Central memory CD8-positive, alpha-beta T cell (primary cell): Measurements from ENCODE around the gene ASAH2B.
"Not testable (repeated sequence)": the region's sequence is repeated elsewhere in the genome, so short reads cannot be mapped to it uniquely, and the experiment has no call there.

Experiments used
- ATAC-seq: fragments of 150-1000 bp; cut with Tn5 transposase; replicated peaks from 2 replicates; pipeline ENCODE4 v1.10.0; 2022; ENCODE audit warnings: mild to moderate bottlenecking, moderate FRiP score, moderate number of reproducible peaks; ENCODE audit not compliant: poor library complexity, severe bottlenecking; ENCODE audit errors: extremely low read depth
- DNase-seq, 2 donors: peaks; one replicate each; pipeline ENCODE4 v3.0.0; 2021; ENCODE audit warnings: low spot score in 2 of 2
- H3K27ac Mint-ChIP-seq: one replicate; pipeline ENCODE4 v1.8.0; 2022; ENCODE audit warnings: low read depth, mild to moderate bottlenecking, moderate library complexity, mixed read lengths
- H3K27me3 Mint-ChIP-seq: one replicate; pipeline ENCODE4 v1.8.0; 2022; ENCODE audit warnings: mixed read lengths
- H3K36me3 Mint-ChIP-seq: one replicate; pipeline ENCODE4 v1.8.0; 2022; ENCODE audit warnings: mild to moderate bottlenecking, moderate library complexity, mixed read lengths; ENCODE audit not compliant: insufficient read depth
- H3K4me1 Mint-ChIP-seq: one replicate; pipeline ENCODE4 v1.8.0; 2022; ENCODE audit warnings: mixed read lengths
- H3K4me3 Mint-ChIP-seq: one replicate; pipeline ENCODE4 v1.8.0; 2022; ENCODE audit warnings: mild to moderate bottlenecking, moderate library complexity, mixed read lengths
- H3K9me3 Mint-ChIP-seq: one replicate; pipeline ENCODE4 v1.8.0; 2022; ENCODE audit warnings: mixed read lengths

Gene ASAH2B

DNA sequence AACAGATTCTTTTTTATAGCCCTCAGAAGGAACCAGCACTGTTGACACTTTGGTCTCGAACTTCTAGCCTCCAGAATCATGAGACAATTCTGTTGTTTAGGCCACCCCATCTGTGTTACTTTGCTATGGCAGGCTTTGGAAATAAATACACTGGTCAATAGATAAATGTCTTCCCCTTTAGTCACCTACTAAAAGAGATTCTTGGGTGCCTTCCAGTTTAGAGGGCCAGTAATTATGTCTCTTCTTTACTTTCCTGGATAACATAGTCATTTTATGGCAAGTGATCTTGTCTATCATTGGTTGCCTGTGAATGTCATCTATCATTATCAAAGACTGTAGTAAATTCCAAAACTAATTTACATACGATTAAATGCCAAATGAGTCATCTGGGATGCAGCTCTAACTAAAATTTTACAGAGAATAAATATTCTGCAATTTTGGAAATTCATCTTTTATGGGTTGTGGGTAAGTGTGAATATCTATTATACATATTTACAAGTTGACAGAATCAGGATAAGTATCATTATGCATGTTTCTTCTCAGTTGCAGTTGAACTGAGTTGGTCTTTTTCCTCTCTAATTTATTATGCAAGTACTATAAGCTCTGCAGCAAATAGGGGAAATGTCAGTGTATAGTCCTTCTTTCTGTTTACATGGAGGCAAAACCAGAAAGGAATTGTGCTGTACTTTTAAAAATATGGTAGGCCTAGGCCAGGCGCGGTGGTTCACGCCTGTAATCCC lies 27.2 kb downstream of the ASAH2B start:
- DNase-seq, ATAC-seq, H3K27ac Mint-ChIP-seq, H3K4me3 Mint-ChIP-seq, H3K9me3 Mint-ChIP-seq, H3K36me3 Mint-ChIP-seq, H3K27me3 Mint-ChIP-seq, H3K4me1 Mint-ChIP-seq: not testable (repeated sequence)

DNA sequence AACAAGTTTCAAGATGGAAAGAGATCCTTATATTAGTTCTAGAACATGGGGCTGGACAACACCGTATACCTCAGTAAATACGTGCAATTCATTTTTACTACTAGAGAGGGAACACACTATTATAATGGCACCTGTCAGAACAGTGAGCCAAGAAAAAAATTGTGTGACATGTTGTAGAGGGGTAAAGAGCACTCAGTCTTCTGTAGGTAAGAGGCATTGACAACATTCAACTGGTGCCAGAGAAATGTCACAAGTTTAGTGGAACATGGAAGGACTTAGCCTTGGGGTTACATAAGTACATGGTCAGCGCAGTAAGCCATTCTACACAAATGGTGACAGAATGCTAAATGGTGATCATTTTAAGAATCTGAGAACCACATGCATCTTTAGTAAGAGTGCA lies 32.3 kb downstream of the ASAH2B start:
- ATAC-seq, H3K36me3 Mint-ChIP-seq, H3K4me3 Mint-ChIP-seq, DNase-seq, H3K27ac Mint-ChIP-seq, H3K9me3 Mint-ChIP-seq, H3K4me1 Mint-ChIP-seq, H3K27me3 Mint-ChIP-seq: not testable (repeated sequence)

DNA sequence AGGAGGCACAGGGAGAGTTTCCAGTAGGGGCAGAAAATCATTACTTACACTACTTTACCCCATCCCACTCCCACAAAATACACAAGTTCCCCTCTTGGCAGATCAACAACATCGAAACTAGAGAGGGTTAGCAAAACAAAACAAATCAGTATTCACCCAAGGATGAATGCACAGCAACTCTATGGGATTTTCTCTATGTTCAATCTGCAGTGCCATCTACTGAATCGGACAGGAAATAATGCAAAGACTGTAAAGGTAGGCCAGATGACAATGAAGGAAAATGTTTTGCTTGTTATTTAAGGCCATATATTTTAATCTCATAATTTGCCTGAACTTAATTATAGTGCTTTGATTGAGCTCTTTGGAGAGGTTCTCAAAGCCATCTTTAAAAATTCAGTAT lies 35.1 kb downstream of the ASAH2B start:
- not testable (repeated sequence) for H3K4me3 Mint-ChIP-seq, H3K9me3 Mint-ChIP-seq, ATAC-seq, H3K27me3 Mint-ChIP-seq, H3K4me1 Mint-ChIP-seq, DNase-seq, H3K27ac Mint-ChIP-seq, H3K36me3 Mint-ChIP-seq

DNA sequence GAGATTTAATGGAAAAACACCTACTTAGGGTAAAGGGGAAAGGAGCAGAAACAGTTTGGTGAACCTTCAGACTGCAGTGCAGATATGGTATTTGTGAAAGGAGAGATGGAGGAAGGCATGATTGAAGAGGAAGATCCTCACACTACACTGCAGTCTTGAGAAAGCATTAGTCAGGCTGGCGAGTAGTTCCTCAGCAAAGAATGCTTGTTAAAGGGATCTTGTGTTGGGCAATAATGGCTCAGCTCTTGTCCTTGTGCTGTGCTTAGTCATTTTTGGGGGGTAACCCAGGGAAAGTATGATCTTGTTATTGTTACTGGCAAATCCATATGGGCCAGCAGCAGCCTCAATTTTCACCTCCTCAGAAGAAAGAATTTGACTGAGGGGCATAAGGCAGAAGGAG lies 40.3 kb downstream of the ASAH2B start:
- ATAC-seq, DNase-seq, H3K27me3 Mint-ChIP-seq, H3K4me1 Mint-ChIP-seq, H3K4me3 Mint-ChIP-seq, H3K36me3 Mint-ChIP-seq, H3K9me3 Mint-ChIP-seq, H3K27ac Mint-ChIP-seq: not testable (repeated sequence)

DNA sequence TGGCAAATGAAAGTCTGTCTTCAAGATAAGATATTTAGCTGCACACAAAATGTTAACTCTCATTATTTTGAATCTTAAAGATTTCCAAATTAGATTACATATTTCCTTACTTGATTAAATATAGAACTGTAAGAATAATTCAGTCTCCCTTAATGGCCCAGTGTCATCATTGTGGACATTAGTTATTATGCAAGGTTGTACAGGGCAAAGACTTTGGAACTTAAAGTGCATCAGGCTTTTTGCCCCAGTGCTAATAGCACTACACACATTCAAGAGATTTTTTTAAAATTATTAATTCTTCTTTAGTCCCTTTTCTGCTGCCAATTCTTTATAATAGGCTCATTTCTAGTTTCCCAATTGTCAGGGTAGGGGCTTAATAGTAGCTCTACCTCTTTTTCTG lies 42.3 kb downstream of the ASAH2B start:
- not testable (repeated sequence) for H3K4me1 Mint-ChIP-seq, H3K4me3 Mint-ChIP-seq, H3K9me3 Mint-ChIP-seq, ATAC-seq, H3K36me3 Mint-ChIP-seq, DNase-seq, H3K27ac Mint-ChIP-seq
- peaks cover 21% of the 10 kb centered on the region for H3K27me3 Mint-ChIP-seq

DNA sequence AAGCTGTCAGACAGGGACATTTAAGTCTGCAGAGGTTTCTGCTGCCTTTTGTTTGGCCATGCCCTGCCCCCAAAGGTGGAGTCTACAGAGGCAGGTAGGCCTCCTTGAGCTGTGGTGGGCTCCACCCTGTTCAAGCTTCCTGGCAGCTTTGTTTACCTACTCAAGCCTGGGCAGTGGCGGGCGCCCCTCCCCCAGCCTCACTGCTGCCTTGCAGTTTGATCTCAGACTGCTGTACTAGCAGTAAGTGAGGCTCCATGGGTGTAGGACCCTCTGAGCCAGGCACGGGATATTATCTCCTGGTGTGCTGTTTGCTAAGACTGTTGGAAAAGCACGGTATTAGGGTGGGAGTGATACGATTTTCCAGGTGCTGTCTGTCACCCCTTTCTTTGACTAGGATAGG lies 48.2 kb downstream of the ASAH2B start:
- not testable (repeated sequence) for DNase-seq, H3K27ac Mint-ChIP-seq, ATAC-seq, H3K9me3 Mint-ChIP-seq, H3K4me3 Mint-ChIP-seq, H3K36me3 Mint-ChIP-seq, H3K4me1 Mint-ChIP-seq
- peaks cover 59% of the 10 kb centered on the region for H3K27me3 Mint-ChIP-seq

DNA sequence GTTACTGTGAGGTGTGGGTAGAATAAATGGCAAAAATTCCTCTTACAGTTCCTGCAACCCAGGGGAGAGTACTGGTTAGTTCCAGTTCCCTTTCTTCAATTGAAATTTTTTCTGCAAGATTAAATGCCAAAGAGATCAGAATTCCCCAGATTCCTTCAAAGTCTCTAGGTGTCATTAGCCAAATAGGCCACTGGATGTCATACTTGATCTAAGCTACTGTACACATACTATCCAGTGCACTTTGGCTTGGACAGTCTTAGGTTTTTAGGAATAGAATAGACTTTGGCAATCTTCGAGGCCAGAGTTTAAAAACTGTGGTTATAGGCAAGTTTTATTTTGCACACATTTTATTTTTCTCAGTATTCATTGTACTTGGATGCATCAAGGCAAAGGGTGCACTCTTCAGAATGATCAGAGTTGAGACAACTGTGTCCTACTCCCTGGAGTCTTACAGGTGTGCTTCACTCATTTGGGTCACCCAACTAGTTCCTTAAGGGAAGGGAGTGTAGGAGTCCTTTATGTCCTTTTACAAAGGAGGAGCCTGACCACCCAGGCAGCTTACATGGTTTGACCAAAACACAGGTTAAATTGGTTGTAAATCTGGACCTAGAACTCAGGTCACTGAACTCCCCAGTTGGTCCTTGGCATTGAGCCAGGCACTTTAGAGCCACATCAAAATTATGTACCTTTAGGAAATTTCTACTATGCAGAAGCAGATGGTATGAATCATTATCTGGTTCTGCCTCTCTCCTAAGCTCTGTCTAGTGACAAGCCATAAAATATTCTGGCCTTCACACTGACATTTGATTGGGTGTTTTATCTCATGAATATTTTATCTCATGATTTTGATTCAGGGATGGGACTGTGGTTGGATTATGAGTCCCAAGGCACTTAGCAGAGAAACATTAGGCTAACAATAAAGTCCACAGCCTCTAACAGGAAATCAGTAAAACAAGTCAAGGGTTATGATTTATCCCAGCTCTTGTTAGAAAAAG lies 49.5 kb downstream of the ASAH2B start:
- H3K9me3 Mint-ChIP-seq: peaks cover 6% of the 10 kb centered on the region
- no peak for DNase-seq
- H3K4me3 Mint-ChIP-seq: no peak overlapping the region
- H3K36me3 Mint-ChIP-seq: no peaks in the 10 kb centered on the region
- no peaks in the 10 kb centered on the region for H3K4me1 Mint-ChIP-seq
- H3K27ac Mint-ChIP-seq: no peak overlapping the region
- H3K27me3 Mint-ChIP-seq: peaks cover 67% of the 10 kb centered on the region
- no peak for ATAC-seq

DNA sequence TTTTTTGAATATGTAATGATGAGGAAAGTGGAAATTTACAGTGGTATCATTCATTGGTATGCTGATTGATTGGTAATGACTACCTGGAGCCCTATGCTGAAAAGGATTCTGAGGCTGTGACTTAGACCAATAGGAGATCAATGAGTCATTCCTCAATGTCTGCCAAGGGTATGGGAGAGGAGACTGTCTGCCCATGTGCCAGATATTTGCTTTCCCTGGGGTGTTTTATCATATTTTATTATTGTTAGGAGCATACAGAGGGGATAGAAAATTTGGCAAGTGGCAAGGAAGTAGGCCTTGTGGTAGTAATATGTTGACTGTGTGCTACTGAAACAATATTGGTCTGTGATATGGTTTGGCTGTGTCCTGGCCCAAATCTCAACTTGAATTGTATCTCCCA lies 54.8 kb downstream of the ASAH2B start:
- ATAC-seq: no peak
- Mint-ChIP-seq H3K27me3 (peaks cover 75% of the 10 kb centered on the region), H3K27ac (no peak overlapping the region), H3K36me3 (no peaks in the 10 kb centered on the region), H3K4me3 (no peak overlapping the region), H3K4me1 (no peaks in the 10 kb centered on the region), H3K9me3 (no peaks in the 10 kb centered on the region)
- no peak for DNase-seq

DNA sequence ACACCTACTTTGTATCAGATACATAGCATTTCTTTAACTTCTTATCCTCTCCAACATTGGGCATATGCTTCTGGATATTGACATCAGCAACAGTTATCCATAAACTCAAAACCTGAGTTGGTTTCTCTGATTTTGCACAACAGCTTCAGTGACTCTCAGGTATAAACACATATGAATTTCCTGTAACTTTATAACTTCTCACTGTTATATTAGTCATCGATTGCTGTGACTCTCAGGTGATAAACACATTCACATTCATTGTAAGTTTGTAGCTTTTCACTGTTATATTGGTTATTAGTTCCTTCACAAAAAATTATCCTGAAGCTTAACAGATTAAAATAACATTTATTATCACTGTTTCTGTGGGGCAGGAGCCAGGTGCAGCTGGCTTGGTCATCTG lies 57.0 kb downstream of the ASAH2B start:
- Mint-ChIP-seq H3K36me3 (no peaks in the 10 kb centered on the region), H3K27ac (no peak overlapping the region), H3K4me3 (no peak overlapping the region), H3K9me3 (no peaks in the 10 kb centered on the region), H3K4me1 (no peaks in the 10 kb centered on the region), H3K27me3 (peaks cover 71% of the 10 kb centered on the region)
- DNase-seq (no peak), ATAC-seq (no peak)

DNA sequence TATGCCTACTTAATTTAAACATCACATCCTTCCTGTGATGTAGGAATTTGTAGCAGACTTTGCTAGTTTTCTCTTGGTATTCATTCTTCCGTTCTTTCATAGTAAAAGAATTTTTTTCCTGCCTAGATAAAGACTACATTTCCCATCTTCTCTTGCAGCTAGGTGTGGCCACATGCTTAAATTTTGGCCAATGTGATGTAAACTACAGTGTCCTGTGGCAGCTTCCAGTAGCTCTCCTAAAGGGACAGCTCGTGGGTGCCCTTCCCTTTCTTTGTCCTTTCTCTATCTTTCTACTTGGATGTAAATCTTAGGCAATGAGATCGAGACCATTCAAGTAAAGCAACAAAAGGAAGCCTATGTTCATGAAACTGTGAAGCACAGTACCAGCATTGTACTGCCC lies 58.6 kb downstream of the ASAH2B start:
- no peak for DNase-seq
- Mint-ChIP-seq H3K27me3 (peaks cover 74% of the 10 kb centered on the region), H3K9me3 (no peaks in the 10 kb centered on the region), H3K27ac (no peak overlapping the region), H3K4me3 (no peak overlapping the region), H3K4me1 (no peaks in the 10 kb centered on the region), H3K36me3 (no peaks in the 10 kb centered on the region)
- no peak for ATAC-seq

DNA sequence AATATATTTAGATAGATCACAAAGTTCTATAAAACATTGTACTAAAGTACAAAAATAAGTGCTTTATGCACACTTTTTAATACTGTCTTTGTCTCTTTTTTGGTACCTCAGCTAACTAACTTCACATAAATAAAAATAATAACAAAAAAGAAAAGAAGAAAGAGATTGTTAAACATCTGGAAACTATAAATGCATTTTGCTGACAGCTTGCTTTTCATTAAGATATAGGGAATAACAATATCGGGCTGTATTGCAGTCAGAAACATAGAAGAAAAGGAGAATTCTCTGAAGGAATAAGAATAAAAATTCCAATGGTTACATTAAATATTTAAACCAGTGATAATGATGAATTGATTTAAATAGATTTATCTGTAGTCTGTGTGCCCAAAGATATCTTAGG lies 59.9 kb downstream of the ASAH2B start:
- Mint-ChIP-seq H3K4me1 (no peaks in the 10 kb centered on the region), H3K9me3 (no peaks in the 10 kb centered on the region), H3K27me3 (peaks cover 68% of the 10 kb centered on the region), H3K4me3 (no peak overlapping the region), H3K27ac (no peak overlapping the region), H3K36me3 (no peaks in the 10 kb centered on the region)
- DNase-seq (no peak), ATAC-seq (no peak)

DNA sequence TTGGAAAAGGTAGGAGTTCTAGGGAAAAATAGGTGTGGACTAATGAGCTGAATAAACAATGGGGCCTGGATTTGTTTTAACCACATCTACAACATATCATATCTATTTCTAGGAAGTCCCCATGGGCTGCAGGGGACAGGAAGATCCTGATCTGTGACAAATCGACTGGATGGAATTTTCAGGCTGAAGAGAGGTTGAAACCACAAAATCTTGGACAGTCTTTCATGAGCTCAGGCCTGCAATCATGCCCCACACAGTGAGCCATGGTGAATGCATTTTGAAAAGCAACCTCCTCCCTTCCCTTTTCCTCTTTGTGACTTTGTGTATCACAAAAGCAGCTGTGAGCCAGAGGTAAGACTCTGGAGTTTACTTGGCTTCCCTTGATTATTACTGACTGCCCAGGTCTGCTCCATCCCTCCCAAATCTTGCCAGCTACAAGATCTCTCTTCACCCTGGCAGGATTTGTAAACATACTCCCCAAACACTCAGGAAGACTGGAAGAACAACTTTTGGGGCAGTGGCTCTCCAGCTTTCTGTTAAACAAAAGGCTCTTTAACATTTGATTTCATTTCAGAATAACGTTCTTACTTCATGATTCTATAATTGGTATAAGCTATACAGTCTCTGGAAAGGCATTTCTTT lies 66.4 kb downstream of the ASAH2B start:
- Mint-ChIP-seq H3K4me3 (no peak overlapping the region), H3K27ac (no peak overlapping the region), H3K4me1 (no peaks in the 10 kb centered on the region), H3K9me3 (no peaks in the 10 kb centered on the region), H3K27me3 (peaks cover 27% of the 10 kb centered on the region), H3K36me3 (no peaks in the 10 kb centered on the region)
- no peak for ATAC-seq
- no peak for DNase-seq
